C4-2B (cell line): ENCODE data around the gene C3.

ENCODE experiments used
- H3K27ac ChIP-seq: fragments of 450-650 bp; 2 replicates; pipeline ENCODE4 v1.5.1; 2017
- ZFX ChIP-seq: fragments of 450-650 bp; IDR thresholded peaks from 2 replicates; pipeline ENCODE4 v1.6.1; 2017
- TF ChIP-seq, protein P1 (sequence below): fragments of 450-650 bp; conservative IDR thresholded peaks from 2 replicates; pipeline ENCODE4 v1.5.1; 2017; ENCODE audit warnings: mild to moderate bottlenecking

Gene C3

DNA sequence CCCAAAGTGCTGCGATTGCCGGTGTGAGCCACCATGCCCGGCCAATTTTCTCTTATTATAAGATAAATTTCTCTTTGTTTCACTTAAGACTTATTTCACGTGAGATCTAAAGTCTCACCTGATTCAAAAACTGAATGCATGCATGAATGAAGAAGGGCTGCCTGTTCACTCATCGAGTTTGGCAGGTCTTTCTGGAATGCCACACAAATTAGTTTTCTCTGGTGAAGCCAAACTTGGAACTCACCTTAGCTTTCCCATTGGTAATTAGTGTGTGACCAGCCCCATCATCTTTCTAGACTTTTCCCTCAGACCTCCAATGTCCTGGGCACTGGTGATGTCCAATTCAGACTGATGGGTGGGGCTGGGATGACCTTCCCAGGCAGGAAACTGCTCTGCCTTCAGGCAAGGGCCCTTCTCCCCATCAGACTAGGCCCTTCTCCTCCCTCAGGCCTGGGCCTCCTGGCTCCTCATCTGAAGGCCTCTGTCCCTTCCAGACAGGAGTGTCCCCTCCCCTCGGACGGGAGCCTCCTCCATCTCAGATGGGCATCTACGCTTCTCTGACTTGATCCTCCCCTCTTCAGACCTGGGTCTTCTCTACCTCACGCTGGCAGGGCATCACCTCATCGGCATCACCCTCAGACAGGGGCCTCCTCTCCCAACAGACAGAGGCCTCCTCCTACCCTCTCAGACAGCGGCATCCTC is 14.4 kb downstream of the C3 start:
- TF ChIP-seq ZFX = no peak
- H3K27ac ChIP-seq = no peak overlapping the region

DNA sequence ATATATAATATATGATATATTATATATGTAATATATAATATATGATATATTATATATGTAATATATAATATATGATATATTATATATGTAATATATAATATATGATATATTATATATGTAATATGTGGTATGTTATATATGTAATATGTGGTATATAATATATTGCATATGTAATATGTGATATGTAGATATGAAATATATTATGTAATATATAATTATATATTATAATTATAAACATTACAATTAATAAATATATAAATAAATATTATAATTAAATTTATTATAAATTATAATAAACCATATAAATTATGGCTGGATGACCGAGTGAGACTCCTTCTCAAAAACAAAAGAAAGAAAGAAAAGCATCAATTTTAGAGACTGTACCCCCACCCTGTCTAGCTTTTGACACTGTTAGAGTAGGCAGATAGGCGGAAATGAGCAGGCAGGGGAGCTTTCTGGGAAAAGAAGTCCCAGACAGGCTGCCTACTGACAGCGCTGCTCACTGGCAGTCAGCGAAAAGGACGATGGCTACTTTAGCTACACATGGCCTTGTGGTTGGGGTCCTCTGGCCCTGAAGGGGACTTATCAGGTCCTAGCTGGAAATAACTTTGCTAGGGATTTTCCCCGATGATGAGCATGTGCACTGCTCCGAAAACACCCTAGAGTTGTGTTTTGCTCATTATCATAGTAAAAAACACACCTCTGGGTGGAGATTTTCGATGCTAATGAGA is 19.7 kb downstream of the C3 start:
- no peak overlapping the region for H3K27ac ChIP-seq
- TF ChIP-seq ZFX = no peak
- TF ChIP-seq, protein P1, sequence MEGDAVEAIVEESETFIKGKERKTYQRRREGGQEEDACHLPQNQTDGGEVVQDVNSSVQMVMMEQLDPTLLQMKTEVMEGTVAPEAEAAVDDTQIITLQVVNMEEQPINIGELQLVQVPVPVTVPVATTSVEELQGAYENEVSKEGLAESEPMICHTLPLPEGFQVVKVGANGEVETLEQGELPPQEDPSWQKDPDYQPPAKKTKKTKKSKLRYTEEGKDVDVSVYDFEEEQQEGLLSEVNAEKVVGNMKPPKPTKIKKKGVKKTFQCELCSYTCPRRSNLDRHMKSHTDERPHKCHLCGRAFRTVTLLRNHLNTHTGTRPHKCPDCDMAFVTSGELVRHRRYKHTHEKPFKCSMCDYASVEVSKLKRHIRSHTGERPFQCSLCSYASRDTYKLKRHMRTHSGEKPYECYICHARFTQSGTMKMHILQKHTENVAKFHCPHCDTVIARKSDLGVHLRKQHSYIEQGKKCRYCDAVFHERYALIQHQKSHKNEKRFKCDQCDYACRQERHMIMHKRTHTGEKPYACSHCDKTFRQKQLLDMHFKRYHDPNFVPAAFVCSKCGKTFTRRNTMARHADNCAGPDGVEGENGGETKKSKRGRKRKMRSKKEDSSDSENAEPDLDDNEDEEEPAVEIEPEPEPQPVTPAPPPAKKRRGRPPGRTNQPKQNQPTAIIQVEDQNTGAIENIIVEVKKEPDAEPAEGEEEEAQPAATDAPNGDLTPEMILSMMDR = no peak

DNA sequence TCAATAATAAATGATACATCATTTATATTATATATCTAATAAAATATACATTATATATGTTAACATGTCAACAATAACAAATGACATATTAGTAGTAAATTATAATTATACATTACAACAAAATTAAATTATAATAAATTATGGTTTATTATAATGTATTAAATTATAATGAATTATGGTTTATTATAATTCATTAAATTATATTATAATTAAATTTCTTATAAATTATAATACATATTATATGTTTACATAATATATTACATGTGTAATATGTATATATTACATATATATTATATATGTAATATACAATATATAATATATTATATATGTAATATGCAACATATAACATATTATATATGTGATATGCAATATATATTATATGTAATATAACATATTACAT is 20.5 kb downstream of the C3 start:
- TF ChIP-seq ZFX = no peak
- TF ChIP-seq, protein P1 = no peak

DNA sequence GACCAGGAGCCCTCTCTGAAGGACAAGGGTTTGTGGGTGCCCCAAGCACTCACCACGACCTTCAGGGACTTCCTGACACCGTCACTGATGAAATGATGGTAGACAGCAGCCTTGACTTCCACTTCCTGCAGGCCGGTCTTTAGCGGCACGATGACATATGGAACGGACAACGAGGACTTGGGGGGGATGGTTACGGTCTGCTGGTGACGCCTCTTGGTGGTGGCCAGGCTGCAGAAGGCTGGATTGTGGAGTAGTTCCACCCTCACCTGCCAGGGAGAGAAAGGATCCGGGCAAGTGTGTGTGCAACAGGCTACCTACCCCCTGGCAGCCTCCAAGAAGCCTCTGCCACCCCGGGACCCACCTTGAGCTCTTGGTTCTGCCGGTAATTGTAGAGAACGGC is 23.2 kb downstream of the C3 start:
- no peak overlapping the region for H3K27ac ChIP-seq
- TF ChIP-seq ZFX = no peak
- TF ChIP-seq, protein P1 = no peak

More for the DNA sequence above, 20.5 kb downstream of the C3 start:
- no peak overlapping the region for H3K27ac ChIP-seq

DNA sequence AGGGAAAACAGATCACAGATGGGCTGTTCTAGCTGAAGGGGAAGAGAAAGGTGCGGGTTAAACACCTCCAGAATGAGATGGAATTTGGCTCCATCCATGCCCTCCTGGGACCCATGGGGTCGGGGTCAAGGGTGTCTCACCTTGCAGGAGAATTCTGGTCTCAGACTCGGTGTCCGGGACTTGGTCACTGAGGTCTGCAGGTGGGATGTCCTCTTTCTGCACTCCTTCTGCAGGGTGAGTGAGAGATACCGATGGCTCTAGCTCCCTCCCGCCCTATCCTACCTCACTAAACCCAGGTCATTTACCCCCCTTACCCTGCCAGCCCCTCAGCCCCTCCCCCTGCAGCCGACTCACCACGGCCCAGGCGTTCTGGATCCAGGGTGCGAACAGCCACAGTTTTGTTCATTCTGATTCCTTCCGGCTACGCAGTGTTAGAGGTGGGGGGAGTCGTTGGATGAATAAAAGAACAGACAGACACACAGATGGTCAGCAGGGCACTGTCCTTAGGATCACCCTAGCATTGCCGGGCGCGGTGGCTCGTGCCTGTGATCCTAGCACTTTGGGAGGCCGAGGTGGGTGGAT is 24.1 kb downstream of the C3 start:
- TF ChIP-seq, protein P1 = no peak
- H3K27ac ChIP-seq = no peak overlapping the region

DNA sequence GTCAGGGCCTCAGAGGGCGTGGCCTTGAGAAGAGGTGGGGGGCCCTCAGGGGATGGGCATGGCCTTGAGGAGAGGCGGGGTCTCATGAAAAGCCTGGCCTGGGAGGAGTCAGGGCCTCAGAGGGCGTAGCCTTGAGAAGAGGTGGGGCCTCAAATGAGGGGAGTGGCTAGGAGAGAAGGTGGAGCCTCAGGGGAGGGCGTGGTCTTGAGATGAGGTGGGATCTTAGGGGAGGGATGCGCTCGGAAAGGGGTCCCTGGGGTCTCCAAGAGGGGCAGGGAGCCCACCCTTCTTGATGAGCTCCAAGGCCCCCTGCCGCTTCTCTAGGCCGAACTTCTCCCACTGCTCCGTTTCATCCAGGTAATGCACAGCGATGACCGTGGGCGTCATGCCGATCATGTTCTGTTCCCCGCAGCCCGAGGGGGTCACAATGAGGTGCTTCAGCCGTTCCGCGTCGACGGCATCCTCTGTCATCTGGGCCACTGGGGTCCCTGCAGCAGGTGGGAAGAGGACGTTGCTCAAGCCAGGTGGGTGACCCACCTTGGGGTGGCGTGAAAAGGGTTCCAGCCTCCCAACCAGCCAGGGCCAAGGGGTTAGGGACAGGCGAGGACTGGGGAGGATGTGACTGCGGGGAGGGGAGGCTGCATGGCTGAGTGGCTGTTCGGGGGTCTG is 26.2 kb downstream of the C3 start:
- TF ChIP-seq, protein P1 = no peak
- TF ChIP-seq ZFX = no peak
- H3K27ac ChIP-seq = no peak overlapping the region

DNA sequence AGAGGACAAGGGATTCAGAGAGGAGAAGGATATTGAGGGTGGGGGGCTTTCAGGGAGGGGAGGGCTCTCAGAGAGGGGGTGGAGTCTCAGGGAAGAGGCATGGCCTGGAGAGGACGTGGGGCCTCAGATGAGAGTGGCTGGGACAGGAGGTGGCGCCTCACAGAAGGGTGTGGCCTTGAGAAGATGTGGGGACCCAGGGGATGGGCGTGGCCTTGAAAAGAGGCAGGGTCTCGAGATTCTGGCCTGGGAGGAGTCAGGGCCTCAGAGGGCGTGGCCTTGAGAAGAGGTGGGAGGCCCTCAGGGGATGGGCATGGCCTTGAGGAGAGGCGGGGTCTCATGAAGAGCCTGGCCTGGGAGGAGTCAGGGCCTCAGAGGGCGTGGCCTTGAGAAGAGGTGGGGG is 26.8 kb downstream of the C3 start:
- no peak for TF ChIP-seq ZFX
- TF ChIP-seq, protein P1 = no peak
- H3K27ac ChIP-seq = no peak overlapping the region
